IPS-15b (cell line): ENCODE data around the gene CCNY.

Experiments used
- H3K27me3 ChIP-seq: one replicate; pipeline ENCODE4 v1.6.1; 2013; ENCODE audit warnings: low read length; ENCODE audit not compliant: control insufficient read depth, insufficient read depth
- H3K36me3 ChIP-seq: one replicate; pipeline ENCODE4 v1.6.1; 2013; ENCODE audit warnings: low read length; ENCODE audit not compliant: control insufficient read depth, insufficient read depth
- H3K4me1 ChIP-seq: one replicate; pipeline ENCODE4 v1.6.1; 2013; ENCODE audit warnings: mild to moderate bottlenecking, low read length; ENCODE audit not compliant: control insufficient read depth, insufficient read depth
- H3K4me3 ChIP-seq: one replicate; pipeline ENCODE4 v1.5.1; 2013; ENCODE audit warnings: low read depth, low read length
- H3K9ac ChIP-seq: one replicate; pipeline ENCODE4 v1.6.1; 2013; ENCODE audit warnings: low read depth, mild to moderate bottlenecking, low read length
- H3K9me3 ChIP-seq: one replicate; pipeline ENCODE4 v1.6.1; 2013; ENCODE audit warnings: mild to moderate bottlenecking, low read length; ENCODE audit not compliant: control insufficient read depth, insufficient read depth

The CCNY gene

GRCh38 chr10:35363587-35363986 lies 27.3 kb downstream of the CCNY start:
- H3K9ac ChIP-seq: no peak overlapping the region
- no peak overlapping the region for H3K4me3 ChIP-seq
- H3K4me1 ChIP-seq: no peaks in the 10 kb centered on the region
- H3K9me3 ChIP-seq: no peaks in the 10 kb centered on the region
- no peaks in the 10 kb centered on the region for H3K27me3 ChIP-seq
- no peaks in the 10 kb centered on the region for H3K36me3 ChIP-seq

GRCh38 chr10:35364808-35365207 lies 28.5 kb downstream of the CCNY start:
- Histone ChIP-seq H3K9me3 (no peaks in the 10 kb centered on the region), H3K4me1 (peaks cover 3% of the 10 kb centered on the region), H3K36me3 (no peaks in the 10 kb centered on the region), H3K4me3 (no peak overlapping the region), H3K27me3 (no peaks in the 10 kb centered on the region), H3K9ac (no peak overlapping the region)

DNA sequence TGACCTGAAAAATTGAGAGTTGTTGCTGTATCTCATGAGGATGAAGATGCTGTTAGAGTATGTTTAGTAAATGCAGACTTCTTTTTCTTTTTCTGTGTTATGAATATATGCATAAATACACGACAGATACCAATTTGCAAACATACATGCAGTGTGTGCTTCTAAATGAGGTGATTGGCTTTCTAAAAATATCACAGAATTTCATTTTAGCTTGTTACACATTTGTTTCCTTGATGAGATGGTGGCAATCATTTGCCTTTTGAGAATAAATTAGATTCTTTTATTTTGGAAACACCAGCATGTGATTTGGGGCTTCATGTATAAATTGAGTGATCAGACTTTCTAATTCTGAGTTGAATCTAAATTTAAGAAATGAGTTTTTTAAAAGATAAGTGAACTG lies 29.7 kb downstream of the CCNY start:
- Histone ChIP-seq H3K4me1 (peaks cover 3% of the 10 kb centered on the region), H3K27me3 (no peaks in the 10 kb centered on the region), H3K4me3 (no peak overlapping the region), H3K9ac (no peak overlapping the region), H3K9me3 (no peaks in the 10 kb centered on the region), H3K36me3 (no peaks in the 10 kb centered on the region)

DNA sequence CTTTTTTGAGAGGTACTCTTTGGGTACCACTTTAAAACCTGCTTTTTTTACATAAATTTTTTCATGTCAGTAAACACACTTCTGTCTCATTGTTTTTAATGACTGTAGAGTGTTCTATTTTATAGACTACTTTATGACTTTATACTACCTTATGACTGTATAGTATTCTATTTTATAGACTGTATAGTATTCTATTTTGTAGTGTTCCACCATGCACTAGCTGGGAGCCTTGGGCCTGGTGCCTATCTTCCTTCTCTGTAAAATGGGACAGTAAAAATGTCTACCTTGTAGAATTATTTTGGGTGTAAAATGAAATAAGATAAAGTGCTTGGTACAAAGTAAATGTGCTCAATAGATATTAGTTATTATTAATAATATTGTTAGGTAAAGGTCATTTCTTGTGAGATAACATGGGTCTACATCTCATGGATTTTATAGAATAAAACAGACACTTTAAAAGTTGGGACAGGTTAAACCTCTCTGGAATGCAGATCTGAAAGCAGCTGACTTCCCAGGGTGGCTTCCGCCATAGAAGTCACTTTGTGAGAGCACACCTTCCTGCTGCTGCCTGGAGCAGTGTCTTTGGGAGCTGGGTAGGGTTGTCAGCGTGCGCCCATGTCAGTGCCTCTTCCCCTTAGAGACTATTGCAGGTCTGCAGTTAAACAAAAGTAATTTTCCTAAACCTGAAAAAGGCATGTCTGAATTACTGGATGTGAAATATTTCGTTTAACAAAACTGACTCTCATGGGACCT lies 31.0 kb downstream of the CCNY start:
- Histone ChIP-seq H3K4me1 (peaks cover 3% of the 10 kb centered on the region), H3K36me3 (no peaks in the 10 kb centered on the region), H3K27me3 (no peaks in the 10 kb centered on the region), H3K9me3 (no peaks in the 10 kb centered on the region), H3K9ac (no peak overlapping the region), H3K4me3 (no peak overlapping the region)

GRCh38 chr10:35367982-35368381 lies 31.7 kb downstream of the CCNY start:
- Histone ChIP-seq H3K4me1 (peaks cover 3% of the 10 kb centered on the region), H3K36me3 (no peaks in the 10 kb centered on the region), H3K27me3 (no peaks in the 10 kb centered on the region), H3K9me3 (no peaks in the 10 kb centered on the region), H3K9ac (no peak overlapping the region), H3K4me3 (no peak overlapping the region)

- H3K9ac ChIP-seq: no peak overlapping the region
- H3K9me3 ChIP-seq: no peaks in the 10 kb centered on the region
- H3K4me1 ChIP-seq: peaks cover 3% of the 10 kb centered on the region
- no peak overlapping the region for H3K4me3 ChIP-seq
- H3K36me3 ChIP-seq: no peaks in the 10 kb centered on the region
- no peaks in the 10 kb centered on the region for H3K27me3 ChIP-seq
Observed at GRCh38 chr10:35368485-35369048, 32.3 kb downstream of the CCNY start.

DNA sequence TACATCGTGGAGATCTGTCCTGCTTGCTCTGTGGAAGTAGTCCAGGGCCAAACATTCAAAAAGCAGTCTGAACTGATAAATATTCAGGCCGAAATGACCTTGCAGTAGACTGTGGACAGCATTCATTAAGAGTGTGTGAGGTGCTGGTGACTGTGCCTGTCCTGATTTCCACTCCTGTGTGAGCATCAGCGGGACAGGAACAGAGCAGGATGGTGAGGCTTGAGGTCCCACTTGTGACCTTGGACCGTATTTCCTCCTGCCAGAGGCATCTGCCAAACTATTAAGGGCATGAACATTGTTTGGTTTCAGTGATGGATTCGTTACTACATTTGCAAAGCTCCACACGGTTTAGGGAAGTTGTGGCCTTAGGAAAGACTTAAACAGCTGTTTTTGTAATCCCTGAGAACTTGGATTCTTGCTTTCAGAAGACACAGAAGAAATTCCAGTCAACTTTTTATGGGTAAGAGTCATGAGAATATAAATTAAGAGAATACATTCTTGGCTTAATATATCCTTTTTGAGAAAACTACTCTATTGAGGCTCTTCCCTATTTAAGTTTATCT lies 32.8 kb downstream of the CCNY start:
- H3K27me3 ChIP-seq: no peaks in the 10 kb centered on the region
- H3K9me3 ChIP-seq: no peaks in the 10 kb centered on the region
- peaks cover 3% of the 10 kb centered on the region for H3K4me1 ChIP-seq
- H3K4me3 ChIP-seq: no peak overlapping the region
- no peak overlapping the region for H3K9ac ChIP-seq
- H3K36me3 ChIP-seq: no peaks in the 10 kb centered on the region

DNA sequence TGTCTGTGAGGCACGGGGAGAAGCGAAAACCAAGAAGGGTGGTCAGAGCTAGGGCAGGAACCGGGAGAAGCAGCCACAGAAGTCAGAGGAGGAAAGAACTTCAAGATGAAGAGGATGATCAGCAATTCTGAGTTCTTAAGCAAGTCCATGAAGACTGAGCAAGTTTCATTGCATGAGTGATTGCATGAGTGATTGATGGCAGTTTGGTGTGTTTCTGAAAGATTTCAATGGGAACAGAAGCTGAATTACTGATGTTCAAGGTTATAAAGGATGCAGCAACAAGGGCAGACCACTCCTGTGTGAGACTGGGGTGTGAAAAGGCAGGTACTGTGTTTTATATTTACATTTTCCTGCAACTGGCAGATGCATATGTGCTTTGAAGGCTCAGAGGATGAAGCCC lies 35.4 kb downstream of the CCNY start:
- no peaks in the 10 kb centered on the region for H3K9me3 ChIP-seq
- no peak overlapping the region for H3K9ac ChIP-seq
- no peak overlapping the region for H3K4me3 ChIP-seq
- H3K27me3 ChIP-seq: no peaks in the 10 kb centered on the region
- H3K36me3 ChIP-seq: no peaks in the 10 kb centered on the region
- H3K4me1 ChIP-seq: peaks cover 3% of the 10 kb centered on the region

- H3K4me3 ChIP-seq: no peak overlapping the region
- H3K4me1 ChIP-seq: peaks cover 3% of the 10 kb centered on the region
- no peaks in the 10 kb centered on the region for H3K27me3 ChIP-seq
- H3K36me3 ChIP-seq: no peaks in the 10 kb centered on the region
- H3K9ac ChIP-seq: no peak overlapping the region
- no peaks in the 10 kb centered on the region for H3K9me3 ChIP-seq
Observed at GRCh38 chr10:35372329-35372728, 36.0 kb downstream of the CCNY start.

DNA sequence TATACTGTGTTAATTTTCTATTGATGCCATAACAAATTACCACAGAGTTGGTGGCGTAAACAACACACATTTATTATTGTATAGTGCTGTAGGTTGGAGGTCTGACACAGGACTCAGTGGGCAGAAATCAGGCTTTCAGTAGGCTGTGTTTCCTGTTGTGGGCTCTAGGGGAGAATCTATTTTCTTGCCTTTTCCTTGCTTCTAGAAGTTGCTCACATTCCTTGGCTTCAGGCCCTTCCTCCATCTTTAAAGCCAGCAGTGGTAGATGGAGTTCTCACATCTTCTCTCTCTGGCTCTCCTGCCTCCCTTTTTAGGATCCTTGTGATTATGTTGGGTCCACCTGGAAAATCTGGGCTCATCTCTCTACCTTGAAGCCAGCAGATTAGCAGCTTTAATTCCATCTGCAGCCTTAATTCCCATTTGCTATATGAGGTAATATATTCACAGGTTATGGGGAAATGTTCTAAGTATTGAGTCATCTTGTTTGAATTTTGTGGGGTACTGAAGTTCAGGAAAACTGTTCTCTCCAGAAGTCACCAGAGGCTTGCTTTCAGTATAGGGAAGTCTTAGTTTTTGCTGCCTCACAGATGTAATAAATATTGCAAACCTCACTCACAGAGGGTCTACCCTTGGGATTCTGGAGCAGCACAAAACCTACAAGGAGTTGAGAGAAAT lies 38.9 kb downstream of the CCNY start:
- Histone ChIP-seq H3K4me1 (peaks cover 6% of the 10 kb centered on the region), H3K9ac (no peak overlapping the region)

GRCh38 chr10:35377050-35377728 lies 40.9 kb downstream of the CCNY start:
- H3K4me1 ChIP-seq: peaks cover 8% of the 10 kb centered on the region
- H3K4me3 ChIP-seq: no peak overlapping the region
- no peaks in the 10 kb centered on the region for H3K9me3 ChIP-seq
- no peaks in the 10 kb centered on the region for H3K36me3 ChIP-seq
- H3K9ac ChIP-seq: no peak overlapping the region
- H3K27me3 ChIP-seq: no peaks in the 10 kb centered on the region

More for the DNA sequence above, 38.9 kb downstream of the CCNY start:
- no peaks in the 10 kb centered on the region for H3K36me3 ChIP-seq
- no peaks in the 10 kb centered on the region for H3K27me3 ChIP-seq
- H3K9me3 ChIP-seq: no peaks in the 10 kb centered on the region
- no peak overlapping the region for H3K4me3 ChIP-seq
